ENCODE measurements around the gene AHNAK2.
"Not testable (repeated sequence)": the region's sequence is repeated elsewhere in the genome, so short reads cannot be mapped to it uniquely, and the experiment has no call there.

Gene AHNAK2

DNA sequence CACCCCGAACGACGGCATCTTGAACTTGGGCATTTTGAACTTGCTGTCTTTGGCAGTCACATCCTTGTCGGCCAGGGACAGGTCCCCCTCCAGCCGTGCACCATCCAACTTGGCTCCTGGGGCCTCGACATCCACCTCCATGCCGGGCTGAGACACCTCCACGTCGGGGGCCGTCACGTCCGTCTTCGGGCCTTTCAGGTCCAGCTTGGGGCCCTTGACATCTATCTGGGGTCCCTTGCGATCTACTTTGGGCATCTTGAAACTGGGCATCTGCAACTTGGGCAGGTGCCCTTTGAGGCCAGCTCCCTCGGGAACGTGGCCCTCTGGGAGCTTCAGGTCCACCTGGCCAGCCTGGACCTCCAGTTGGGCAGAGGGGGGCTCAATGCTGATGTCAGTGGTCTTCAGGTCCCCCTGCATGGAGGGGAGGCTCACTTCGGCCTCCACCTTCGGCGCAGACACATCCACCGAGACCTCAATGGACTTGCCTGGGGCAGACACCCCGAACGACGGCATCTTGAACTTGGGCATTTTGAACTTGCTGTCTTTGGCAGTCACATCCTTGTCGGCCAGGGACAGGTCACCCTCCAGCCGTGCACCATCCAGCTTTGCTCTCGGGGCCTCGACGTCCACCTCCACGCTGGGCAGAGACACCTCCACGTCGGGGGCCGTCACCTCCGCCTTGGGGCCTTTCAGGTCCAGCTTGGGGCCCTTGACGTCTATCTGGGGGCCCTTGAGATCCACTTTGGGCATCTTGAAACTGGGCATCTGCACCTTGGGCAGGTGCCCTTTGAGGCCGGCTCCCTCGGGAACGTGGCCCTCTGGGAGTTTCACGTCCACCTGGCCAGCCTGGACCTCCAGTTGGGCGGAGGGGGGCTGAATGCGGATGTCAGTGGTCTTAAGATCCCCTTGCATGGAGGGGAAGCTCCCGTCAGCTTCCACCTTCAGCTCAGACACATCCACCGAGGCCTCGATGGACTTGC is 31.9 kb downstream of the AHNAK2 start:
- not testable (repeated sequence) for H3K27me3 ChIP-seq (ENCODE audit: insufficient read depth, low read length)

DNA sequence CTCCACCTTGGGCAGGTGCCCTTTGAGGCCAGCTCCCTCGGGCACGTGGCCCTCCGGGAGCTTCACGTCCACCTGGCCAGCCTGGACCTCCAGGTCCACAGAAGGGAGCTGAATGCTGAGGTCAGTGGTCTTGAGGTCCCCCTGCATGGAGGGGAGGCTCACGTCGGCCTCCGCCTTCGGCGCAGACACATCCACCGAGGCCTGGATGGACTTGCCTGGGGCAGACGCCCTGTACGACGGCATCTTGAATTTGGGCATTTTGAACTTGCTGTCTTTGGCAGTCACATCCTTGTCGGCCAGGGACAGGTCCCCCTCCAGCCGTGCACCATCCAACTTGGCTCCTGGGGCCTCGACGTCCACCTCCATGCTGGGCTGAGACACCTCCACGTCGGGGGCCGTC is 32.9 kb downstream of the AHNAK2 start:
- H3K9ac ChIP-seq (ENCODE audit: low read length); H3K36me3 ChIP-seq (ENCODE audit: insufficient read depth, low read length); H3K27ac ChIP-seq (ENCODE audit: low read depth, low read length, poor library complexity, severe bottlenecking); H3K9me2 ChIP-seq (ENCODE audit: low read depth, low read length); H3K27me3 ChIP-seq (ENCODE audit: insufficient read depth, low read length); H3K4me2 ChIP-seq (ENCODE audit: low read length); H3K4me3 ChIP-seq (ENCODE audit: low read depth, low read length, poor library complexity, severe bottlenecking); H2AFZ ChIP-seq (ENCODE audit: low read length); H4K20me1 ChIP-seq (ENCODE audit: insufficient read depth, low read length); H3K4me1 ChIP-seq (ENCODE audit: insufficient read depth, low read length, severe bottlenecking); H3F3A ChIP-seq (ENCODE audit: insufficient read depth, low read length); H3K9me3 ChIP-seq (ENCODE audit: low read length); H3K79me2 ChIP-seq (ENCODE audit: insufficient read depth, low read length): not testable (repeated sequence)

More for the DNA sequence above, 31.9 kb downstream of the AHNAK2 start:
- not testable (repeated sequence) for H4K20me1 ChIP-seq (ENCODE audit: insufficient read depth, low read length); H3K79me2 ChIP-seq (ENCODE audit: insufficient read depth, low read length); H3K4me1 ChIP-seq (ENCODE audit: insufficient read depth, low read length, severe bottlenecking); H3K36me3 ChIP-seq (ENCODE audit: insufficient read depth, low read length); H3F3A ChIP-seq (ENCODE audit: insufficient read depth, low read length); H3K9me3 ChIP-seq (ENCODE audit: low read length); H3K9me2 ChIP-seq (ENCODE audit: low read depth, low read length); H3K4me3 ChIP-seq (ENCODE audit: low read depth, low read length, poor library complexity, severe bottlenecking); H3K9ac ChIP-seq (ENCODE audit: low read length); H2AFZ ChIP-seq (ENCODE audit: low read length); H3K27ac ChIP-seq (ENCODE audit: low read depth, low read length, poor library complexity, severe bottlenecking); H3K4me2 ChIP-seq (ENCODE audit: low read length)

DNA sequence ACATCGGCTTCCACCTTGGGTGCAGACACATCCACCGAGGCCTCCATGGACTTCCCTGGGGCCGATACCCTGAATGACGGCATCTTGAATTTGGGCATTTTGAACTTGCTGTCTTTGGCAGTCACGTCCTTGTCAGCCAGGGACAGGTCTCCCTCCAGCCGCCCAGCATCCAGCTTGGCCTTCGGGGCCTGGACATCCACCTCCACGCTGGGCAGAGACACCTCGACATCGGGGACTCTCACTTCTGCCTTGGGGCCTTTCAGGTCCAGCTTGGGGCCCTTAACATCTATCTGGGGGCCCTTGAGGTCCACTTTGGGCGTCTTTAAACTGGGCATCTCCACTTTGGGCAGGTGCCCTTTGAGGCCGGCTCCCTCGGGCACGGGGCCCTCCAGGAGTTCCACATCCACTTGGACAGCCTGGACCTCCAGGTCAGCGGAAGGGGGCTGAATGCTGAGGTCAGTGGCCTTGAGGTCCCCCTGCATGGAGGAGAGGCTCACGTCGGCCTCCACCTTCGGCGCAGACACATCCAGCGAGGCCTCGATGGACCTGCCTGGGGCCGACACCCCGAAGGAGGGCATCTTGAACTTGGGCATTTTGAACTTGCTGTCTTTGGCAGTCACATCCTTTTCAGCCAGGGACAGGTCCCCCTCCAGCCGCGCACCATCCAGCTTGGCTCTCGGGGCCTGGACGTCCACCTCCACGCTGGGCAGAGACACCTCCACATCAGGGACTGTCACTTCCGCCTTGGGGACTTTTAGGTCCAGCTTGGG is 33.6 kb downstream of the AHNAK2 start:
- H4K20me1 ChIP-seq (ENCODE audit: insufficient read depth, low read length); H3K9ac ChIP-seq (ENCODE audit: low read length); H3K9me2 ChIP-seq (ENCODE audit: low read depth, low read length); H3K4me1 ChIP-seq (ENCODE audit: insufficient read depth, low read length, severe bottlenecking); H3F3A ChIP-seq (ENCODE audit: insufficient read depth, low read length); H3K4me3 ChIP-seq (ENCODE audit: low read depth, low read length, poor library complexity, severe bottlenecking); H2AFZ ChIP-seq (ENCODE audit: low read length); H3K27ac ChIP-seq (ENCODE audit: low read depth, low read length, poor library complexity, severe bottlenecking); H3K36me3 ChIP-seq (ENCODE audit: insufficient read depth, low read length); H3K79me2 ChIP-seq (ENCODE audit: insufficient read depth, low read length); H3K4me2 ChIP-seq (ENCODE audit: low read length); H3K27me3 ChIP-seq (ENCODE audit: insufficient read depth, low read length); H3K9me3 ChIP-seq (ENCODE audit: low read length): not testable (repeated sequence)

DNA sequence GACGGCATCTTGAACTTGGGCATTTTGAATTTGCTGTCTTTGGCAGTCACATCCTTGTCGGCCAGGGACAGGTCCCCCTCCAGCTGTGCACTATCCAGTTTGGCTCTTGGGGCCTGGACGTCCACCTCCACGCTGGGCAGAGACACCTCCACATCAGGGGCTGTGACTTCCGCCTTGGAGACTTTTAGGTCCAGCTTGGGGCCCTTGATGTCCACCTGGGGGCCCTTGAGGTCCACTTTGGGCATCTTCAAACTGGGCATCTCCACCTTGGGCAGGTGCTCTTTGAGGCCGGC is 34.2 kb downstream of the AHNAK2 start:
- H2AFZ ChIP-seq (ENCODE audit: low read length); H4K20me1 ChIP-seq (ENCODE audit: insufficient read depth, low read length); H3K9me3 ChIP-seq (ENCODE audit: low read length); H3K27me3 ChIP-seq (ENCODE audit: insufficient read depth, low read length); H3K4me3 ChIP-seq (ENCODE audit: low read depth, low read length, poor library complexity, severe bottlenecking); H3K9ac ChIP-seq (ENCODE audit: low read length); H3K27ac ChIP-seq (ENCODE audit: low read depth, low read length, poor library complexity, severe bottlenecking); H3K79me2 ChIP-seq (ENCODE audit: insufficient read depth, low read length); H3K36me3 ChIP-seq (ENCODE audit: insufficient read depth, low read length); H3K4me1 ChIP-seq (ENCODE audit: insufficient read depth, low read length, severe bottlenecking); H3K9me2 ChIP-seq (ENCODE audit: low read depth, low read length); H3F3A ChIP-seq (ENCODE audit: insufficient read depth, low read length); H3K4me2 ChIP-seq (ENCODE audit: low read length): not testable (repeated sequence)

DNA sequence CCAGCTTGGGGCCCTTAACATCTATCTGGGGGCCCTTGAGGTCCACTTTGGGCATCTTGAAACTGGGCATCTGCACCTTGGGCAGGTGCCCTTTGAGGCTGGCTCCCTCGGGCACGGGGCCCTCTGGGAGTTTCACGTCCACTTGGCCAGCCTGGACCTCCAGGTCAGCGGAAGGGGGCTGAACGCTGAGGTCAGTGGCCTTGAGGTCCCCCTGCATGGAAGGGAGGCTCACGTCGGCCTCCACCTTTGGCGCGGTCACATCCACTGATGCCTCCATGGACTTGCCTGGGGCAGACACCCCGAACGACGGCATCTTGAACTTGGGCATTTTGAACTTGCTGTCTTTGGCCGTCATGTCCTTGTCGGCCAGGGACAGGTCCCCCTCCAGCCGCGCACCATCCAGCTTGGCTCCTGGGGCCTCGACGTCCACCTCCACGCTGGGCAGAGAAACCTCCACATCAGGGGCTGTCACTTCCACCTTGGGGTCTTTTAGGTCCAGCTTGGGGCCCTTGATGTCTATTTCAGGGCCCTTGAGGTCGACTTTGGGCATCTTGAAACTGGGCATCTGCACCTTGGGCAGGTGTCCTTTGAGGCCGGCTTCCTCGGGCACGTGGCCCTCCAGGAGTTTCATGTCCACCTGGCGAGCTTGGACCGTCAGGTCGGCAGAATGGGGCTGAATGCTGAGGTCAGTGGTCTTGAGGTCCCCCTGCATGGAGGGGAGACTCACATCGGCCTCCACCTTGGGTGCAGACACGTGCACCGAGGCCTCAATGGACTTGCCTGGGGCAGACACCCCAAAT is 34.8 kb downstream of the AHNAK2 start:
- H2AFZ ChIP-seq (ENCODE audit: low read length); H3K4me1 ChIP-seq (ENCODE audit: insufficient read depth, low read length, severe bottlenecking); H3K27ac ChIP-seq (ENCODE audit: low read depth, low read length, poor library complexity, severe bottlenecking); H3K9ac ChIP-seq (ENCODE audit: low read length); H3K4me2 ChIP-seq (ENCODE audit: low read length); H3K4me3 ChIP-seq (ENCODE audit: low read depth, low read length, poor library complexity, severe bottlenecking); H3K9me2 ChIP-seq (ENCODE audit: low read depth, low read length); H3F3A ChIP-seq (ENCODE audit: insufficient read depth, low read length); H3K9me3 ChIP-seq (ENCODE audit: low read length); H3K36me3 ChIP-seq (ENCODE audit: insufficient read depth, low read length); H3K27me3 ChIP-seq (ENCODE audit: insufficient read depth, low read length); H3K79me2 ChIP-seq (ENCODE audit: insufficient read depth, low read length); H4K20me1 ChIP-seq (ENCODE audit: insufficient read depth, low read length): not testable (repeated sequence)
